HG03039 (cell line): ENCODE results near the gene IGSF1.
"Not testable (repeated sequence)": the region's sequence is repeated elsewhere in the genome, so short reads cannot be mapped to it uniquely, and the experiment has no call there.

ENCODE experiments used
- ATAC-seq: cut with Tn5 transposase; IDR thresholded peaks from one replicate; pipeline ENCODE4 v1.9.1; 2021; ENCODE audit warnings: mild to moderate bottlenecking, moderate library complexity; ENCODE audit not compliant: unreplicated experiment

IGSF1 gene

GRCh38 chrX:131273011-131273410, 16.1 kb downstream of the IGSF1 start:
- ATAC-seq, result no peak

GRCh38 chrX:131271826-131272225, 17.3 kb downstream of the IGSF1 start:
- ATAC-seq, result no peak

DNA sequence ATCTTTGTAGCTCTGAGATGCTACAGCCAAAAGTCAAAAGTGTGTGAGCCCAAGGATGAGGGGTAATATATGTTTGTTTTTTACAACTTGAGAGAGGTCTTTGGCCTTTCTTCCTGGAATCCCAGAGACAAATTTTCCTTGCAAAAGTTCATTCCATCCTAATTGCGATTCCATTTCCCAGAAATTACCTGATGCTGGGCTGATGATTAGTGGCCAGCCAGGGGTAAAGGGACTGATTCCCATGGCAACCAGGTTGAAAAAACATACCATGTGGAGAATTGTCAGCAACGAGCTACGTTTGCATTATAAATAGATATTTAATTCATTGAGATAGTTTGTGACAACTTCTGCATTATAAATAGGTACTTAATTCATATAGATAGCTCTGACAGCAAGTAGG, 17.8 kb downstream of the IGSF1 start:
- no peak for ATAC-seq

DNA sequence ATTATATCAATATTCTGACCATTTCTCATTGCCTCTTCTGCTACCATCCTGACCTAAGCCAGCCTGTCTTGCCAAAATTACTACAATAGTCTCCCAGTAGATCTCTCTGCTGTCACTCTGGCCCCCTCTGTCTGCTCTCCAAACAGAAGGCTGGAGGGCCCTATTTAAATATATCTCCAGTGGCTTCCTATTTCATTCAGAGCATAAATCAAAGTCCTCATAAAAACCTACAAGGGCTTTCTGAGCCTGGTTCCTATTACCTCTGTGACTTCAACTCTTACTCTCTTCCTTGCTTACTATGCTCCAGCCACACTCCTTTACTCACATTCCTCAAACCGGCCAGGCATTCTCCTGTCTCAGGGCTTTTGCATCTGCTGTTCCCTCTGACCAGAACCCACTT, 19.0 kb downstream of the IGSF1 start:
- ATAC-seq, result no peak

DNA sequence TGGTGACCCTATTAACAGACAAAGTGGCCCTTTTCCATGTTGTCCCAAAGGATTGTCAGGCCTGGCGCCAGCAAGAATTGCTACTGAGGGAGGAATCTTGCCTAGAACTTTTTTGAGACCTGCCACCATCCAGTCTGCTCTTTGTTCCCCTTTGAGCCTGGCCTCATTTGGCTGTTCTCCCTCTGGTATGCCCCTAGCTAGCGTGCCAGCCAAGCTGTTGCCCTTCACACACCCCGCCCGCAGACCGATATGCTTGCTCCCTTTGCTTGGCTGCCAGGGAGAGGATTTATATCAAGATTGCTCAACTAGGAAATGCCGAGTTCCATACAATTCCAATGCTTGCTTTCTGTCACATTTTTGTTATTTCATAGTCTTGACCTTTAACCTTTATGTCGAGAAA, 24.4 kb downstream of the IGSF1 start:
- no peak for ATAC-seq

DNA sequence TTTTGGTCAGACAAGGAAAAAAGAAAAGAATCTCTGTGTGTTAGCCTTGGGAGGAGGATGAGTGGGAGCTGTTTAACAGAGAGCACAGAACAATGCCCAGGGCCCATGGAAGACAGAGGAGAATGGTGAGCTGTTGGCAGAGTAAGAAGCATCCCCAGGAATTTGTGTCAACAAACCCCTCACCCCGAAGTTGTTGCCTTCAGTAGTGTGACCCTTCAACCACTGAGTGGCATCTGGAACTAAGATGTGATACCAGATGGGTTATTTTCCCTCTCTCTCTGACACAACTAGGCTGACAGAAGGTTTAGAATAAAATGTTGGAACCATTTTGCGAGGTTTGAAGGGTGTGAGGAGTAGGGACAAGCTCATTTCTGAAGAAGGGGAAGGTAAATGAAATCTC, 25.1 kb downstream of the IGSF1 start:
- ATAC-seq, result no peak

GRCh38 chrX:131262738-131263679, 26.1 kb downstream of the IGSF1 start:
- ATAC-seq, result no peak

DNA sequence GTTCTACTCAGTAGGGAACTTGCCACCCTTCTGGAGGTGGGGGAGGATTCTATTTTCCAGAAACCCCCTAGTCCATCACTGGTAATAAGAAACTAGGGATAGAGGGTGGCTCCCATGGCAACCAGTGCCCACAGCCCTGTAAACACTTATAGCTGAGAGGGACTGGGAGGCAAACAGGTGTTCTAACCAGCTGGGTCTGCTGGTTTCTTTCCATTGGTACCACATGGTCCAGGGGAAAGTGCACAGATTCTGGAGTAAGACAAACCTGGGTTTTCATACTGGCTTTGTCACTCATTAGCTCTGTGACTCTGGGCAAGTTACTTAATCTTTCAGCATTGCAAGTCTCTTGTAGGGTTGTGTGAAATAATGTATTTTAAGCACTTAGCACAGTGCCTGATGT, 26.9 kb downstream of the IGSF1 start:
- ATAC-seq, result no peak

DNA sequence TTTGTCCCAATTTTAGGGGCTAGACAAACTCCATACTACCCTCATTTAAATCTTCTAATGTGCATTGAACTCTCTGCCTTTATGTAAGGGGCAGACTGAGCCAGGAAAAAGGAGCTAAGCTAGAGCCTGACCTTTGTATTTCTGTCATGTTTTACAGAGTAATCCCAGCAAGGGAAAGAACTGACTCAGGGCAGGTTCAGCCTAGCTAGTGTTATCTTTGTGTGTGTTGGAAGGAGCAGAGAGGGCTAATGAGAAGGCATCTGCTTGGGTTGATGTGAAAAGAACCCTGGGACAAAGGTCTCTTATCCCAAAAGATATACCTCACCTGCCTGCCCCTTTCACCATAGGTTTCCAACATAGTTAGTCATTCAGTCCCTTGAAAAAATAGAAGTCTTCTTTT, 31.7 kb downstream of the IGSF1 start:
- no peak for ATAC-seq

GRCh38 chrX:131250984-131251738, 37.9 kb downstream of the IGSF1 start:
- ATAC-seq, result not testable (repeated sequence)

GRCh38 chrX:131239057-131239456, 50.0 kb downstream of the IGSF1 start:
- no peak for ATAC-seq

DNA sequence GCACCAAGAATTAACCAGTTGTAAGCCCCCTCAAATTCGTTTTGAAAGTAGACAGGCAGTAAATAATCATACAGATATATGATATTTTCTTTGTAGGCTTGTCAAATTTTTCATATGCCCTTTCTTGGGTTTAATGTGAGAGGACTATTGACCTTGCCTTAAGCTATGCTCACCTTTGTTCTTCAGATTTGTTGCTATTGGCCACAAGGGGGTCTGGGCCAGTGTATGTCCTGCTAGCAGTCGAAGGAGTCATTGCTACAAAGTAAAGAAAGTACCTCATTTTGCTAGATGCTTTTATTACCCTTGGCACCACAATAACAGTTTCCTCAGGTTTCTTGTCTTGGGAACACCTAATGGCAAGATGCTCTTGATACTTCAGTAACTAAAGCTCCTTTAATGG, 51.7 kb downstream of the IGSF1 start:
- ATAC-seq, result no peak

DNA sequence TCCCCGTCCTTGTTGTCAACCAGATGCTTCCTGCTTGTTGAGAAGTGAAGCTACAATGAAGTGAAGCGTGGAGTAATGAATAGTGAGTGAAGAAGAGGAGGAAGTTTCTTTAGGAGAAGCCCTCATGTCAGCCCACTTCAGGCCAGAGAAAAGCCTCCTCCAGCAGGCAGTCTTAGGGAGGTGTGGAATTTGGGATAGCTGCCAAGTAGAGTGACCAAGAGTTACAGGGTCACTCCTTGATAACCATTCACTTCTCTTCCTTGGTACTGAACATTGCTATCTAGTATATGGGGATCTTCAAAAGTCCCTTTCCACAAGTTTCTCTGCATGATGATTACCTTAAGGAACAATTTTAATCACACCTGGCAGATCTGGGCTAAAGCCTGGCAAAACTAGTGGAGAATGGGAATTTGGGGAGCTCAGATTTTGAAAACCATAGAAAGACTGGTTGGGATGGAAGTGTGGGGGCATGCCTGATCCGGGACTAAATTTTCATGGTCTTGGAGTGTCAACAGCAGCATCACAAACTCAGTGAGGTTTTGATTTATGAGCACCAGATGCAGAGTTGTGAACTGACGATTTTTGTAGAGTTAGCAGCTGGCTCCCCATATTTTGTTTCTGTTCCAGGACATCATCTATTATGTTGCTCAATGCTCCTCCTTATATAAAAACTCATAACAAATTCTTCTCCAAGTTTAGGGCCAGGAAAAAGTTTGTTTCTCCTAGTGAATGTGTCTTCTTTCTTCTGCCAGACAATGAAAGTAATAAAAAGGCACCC, 53.1 kb downstream of the IGSF1 start:
- no peak for ATAC-seq

- ATAC-seq, result no peak
Observed at GRCh38 chrX:131227608-131228007, 61.5 kb downstream of the IGSF1 start.

DNA sequence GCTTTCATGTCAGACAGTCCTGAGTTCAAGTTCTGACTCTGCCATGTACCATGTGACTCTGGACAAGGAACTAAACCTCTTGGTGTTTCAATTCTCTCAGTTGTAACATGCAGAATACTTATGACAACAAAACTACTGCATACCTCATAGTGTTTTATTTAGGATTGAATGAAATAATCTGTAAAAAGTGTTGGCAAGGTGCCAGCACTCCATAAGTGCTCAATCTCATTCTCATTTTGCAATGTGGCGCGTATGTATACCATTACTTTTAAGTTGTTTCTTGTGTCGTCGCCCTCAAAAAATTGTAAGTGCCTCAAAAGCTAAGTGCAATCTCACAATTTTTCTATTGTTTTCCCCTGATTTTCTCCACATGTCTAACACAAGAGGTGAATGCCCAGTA, 62.5 kb downstream of the IGSF1 start:
- no peak for ATAC-seq

GRCh38 chrX:131225078-131225477, 64.0 kb downstream of the IGSF1 start:
- no peak for ATAC-seq
